D341Med (cell line): ENCODE results near the gene TRABD.

Experiments
- DNase-seq: peaks from one replicate; pipeline ENCODE4 v3.0.0; 2012; ENCODE audit warnings: low spot score

Gene TRABD

GRCh38 chr22:50175191-50175461 is 10.6 kb upstream of the TRABD start:
- no peak for DNase-seq

DNA sequence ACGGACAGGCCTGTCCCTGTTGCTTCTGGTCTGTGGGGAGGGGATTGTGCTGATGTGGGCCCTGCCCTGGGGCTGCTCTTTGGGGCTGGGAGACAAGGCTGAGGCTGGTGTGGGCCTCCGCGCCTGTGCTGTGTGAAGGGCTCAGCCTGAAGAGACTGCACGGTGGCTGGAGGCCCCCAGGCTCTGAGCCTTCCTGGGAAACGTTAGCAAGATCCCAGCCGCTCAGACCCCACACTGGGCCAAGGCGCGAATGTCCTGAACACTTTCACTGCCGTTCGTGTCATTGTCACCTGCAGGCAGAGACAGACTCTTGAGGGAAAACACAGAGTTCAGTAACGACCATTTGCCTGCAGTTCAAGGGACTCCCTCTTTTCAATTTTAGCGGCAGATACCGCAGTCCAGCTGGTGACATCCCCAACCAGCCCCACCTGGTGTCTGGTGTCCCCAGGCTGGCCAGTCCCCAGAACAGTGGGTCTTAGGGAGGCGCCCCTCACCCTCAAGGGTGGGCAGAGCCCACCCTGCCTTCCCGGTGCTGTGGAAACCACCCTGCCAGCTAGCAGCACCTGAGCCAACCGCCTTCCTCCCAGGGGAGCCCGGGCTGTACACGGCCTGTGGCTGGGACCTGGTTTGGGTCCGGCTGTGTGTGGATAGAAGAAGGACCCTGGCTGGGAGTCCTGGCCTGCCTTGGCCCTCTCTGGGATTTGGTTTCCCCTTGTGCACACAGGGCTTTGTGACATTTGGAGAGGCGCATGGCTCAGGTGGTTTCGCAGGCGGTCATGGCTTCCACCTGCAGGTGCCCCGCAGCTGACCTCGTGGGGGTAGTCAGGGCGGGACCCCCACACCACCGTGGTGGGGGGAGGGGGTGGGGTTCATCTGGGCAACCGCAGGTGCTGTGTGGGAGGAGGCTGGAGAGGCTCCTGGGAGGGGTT is 9.5 kb upstream of the TRABD start:
- DNase-seq = no peak

GRCh38 chr22:50176850-50177536 is 8.7 kb upstream of the TRABD start:
- no peak for DNase-seq

GRCh38 chr22:50177537-50178470 is 7.9 kb upstream of the TRABD start:
- DNase-seq = no peak

DNA sequence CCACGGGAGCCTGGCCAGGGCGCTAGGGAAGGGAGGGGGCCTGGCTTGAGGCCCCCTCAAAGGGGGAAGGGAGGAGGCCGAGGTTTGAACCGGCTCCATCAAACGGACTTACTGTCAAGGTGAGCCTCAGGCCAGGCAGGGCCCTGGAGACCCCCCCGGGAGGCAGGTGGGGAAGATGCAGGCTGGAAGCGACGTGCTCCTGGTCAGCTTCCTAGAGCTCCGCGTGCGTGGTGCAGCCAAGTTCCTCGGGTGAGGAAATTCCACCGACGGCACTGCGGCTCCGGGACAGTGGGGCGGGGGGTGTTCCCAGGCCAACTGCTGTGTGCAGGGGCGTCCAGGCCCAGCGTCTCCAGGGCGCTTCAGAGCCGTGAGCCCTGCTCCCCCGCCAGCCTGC is 7.2 kb upstream of the TRABD start:
- no peak for DNase-seq

- DNase-seq = no peak
Measured at GRCh38 chr22:50178871-50179869, 6.5 kb upstream of the TRABD start.

DNA sequence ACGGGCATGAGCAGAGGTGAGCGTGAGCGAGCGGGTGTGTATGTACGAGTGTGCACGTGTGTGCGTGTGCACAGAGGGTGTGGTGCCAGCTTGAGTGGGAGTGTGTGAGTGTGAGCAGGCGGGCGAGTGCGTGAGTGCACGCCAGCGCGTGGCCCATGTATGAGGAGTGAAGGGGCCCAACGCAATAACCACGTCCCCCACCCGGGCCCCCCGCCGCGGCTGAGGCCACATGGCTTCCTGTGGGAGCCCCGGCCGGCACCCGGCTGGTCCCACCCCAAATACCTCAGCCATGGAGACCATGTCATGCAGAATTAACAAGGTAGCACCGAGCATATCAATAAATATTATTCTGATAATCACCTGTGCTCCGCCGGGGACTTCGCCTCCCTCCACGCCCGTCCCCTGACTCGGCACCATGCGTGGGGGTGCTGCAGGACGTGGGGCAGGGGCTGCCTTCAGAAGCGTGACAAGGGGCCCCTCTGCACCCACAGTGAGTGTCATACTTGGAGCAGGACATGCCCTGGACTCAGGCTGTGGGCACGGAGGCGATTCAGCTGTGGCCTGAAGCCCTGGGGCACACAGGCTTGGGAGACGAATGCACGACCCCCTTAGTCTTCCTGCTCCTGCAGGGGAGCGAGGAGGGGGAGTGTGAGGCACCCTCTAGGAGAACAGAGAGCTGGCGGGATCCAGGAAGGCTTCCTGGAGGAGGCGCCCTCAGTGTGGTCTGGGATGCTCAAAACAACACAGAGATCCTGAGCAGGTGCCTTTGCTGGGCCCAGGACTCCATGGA is 5.6 kb upstream of the TRABD start:
- no peak for DNase-seq

DNA sequence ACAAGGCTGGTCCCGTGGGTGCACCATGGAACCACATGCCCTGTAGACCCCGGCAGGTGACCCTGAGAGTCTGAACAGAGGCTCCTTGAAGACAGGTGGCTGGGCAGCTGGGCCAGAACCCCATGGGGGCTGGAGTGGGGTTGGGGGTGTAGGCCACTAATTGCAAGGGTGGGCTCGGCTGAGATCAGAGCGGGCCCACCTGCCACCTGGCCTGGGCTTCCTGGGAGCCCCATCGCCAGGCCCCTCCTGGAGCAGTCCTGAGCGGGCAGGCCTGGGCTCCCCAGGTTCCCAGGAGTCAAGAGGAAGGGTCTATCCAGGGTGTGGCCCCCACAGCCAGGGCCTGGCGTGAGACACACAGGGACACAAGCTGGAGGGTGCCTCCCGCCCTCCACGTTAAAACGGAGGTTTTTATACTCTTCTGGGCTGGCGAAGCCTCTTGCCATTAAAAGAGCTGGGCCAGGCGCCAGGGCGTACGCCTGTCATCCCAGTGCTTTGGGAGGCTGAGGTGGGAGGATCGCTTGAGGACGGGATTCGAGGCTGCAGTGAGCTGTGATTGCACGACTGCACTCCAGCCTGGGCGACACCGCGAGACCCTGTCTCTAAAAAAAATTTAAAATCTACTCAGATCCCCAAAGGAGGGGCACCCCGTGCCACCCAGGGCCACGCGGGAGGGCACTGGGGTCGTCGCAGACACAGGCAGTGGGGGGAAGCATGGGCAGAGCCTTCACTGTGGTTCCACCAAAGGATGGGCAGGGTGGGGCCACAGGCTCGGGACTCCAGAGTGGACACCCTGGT is 4.8 kb upstream of the TRABD start:
- DNase-seq = no peak

DNA sequence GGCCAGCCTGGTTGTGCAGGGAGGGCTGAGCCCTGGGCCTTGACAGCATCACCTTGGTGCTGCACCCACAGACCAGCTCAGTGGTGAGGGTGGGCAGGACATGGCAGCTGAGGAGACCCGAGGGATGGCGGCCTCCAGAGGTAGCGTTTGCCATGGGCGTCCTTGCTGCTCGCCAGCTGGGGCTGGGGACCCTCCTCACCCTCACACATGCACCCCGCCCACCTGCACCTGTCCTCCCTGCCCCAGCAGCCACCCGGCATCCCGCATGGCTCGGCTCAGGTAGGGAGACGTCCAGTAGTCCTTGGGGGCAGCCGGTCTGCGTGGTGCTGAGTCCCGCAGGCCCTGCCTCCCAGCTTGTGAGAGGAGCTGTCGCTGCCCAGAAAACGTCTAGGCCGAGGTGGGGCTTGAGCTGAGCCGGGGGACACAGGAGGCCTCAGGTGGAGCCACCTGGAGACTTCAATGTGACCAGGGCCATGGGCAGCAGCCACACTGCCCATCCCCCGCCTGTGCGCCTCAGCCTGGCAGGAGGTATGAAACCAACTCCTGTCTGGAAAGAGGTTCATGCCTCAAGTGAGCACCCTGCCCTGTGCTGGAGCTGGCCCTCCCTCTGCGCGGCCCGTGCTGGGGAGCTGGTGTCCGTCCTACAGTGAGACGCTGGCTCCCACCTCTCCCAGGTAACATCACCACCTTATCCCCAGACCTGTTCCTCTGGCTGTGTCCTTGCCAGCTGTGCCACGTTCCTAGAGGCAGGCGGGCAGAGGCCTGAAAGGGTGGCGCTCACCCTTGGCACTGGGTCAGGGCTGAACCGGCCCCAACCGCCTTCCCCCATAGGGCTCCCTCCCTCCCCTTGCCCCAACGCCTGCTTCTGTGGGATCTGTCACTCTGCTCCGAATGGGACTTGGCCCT is 3.3 kb upstream of the TRABD start:
- no peak for DNase-seq

DNA sequence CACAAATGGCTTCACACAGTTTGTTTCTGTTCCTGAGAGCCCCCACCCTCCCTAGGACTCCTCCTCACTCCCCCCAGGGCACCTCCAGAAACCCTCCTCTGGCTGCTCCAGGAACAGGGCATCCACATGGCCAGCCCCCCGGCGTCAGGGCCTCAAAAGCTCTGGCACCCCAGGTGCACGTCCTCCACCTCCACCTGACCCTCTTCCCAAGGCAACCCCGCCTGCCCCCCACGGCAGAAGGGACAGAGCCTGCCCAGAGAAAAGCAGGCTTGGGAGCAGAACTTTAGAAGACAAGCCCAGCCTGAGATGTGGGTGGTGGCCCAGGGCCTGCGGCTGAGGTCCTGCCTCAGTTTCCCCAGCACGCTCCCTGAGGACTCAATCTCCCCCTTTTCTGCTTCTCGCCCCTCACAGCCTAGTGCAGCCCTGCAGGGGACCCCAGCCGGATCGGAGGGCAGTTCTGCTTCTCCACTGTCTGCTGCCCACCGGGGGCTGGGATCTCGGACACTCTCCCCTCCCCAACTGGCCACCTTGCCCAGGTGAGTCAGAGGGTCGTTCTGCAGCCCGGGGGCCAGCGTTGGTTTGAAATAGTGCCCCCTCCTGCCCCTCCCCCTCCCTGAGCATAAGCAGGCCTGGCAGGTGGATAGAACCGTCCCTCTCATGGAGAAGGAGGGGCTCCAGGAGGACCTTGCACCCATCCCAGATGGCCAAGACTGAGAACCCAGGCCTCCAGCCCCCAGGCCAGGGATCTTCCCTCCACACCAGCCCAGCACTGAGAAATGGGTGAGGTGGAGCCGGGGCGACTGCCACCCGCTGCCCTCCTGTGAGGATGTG is 2.4 kb upstream of the TRABD start:
- no peak for DNase-seq

- no peak for DNase-seq
Measured at GRCh38 chr22:50184004-50184901, 1.5 kb upstream of the TRABD start.

GRCh38 chr22:50184902-50185374 is 775 bp upstream of the TRABD start:
- DNase-seq = no peak

GRCh38 chr22:50186181-50186714 is 535 bp downstream of the TRABD start:
- DNase-seq = no peak

DNA sequence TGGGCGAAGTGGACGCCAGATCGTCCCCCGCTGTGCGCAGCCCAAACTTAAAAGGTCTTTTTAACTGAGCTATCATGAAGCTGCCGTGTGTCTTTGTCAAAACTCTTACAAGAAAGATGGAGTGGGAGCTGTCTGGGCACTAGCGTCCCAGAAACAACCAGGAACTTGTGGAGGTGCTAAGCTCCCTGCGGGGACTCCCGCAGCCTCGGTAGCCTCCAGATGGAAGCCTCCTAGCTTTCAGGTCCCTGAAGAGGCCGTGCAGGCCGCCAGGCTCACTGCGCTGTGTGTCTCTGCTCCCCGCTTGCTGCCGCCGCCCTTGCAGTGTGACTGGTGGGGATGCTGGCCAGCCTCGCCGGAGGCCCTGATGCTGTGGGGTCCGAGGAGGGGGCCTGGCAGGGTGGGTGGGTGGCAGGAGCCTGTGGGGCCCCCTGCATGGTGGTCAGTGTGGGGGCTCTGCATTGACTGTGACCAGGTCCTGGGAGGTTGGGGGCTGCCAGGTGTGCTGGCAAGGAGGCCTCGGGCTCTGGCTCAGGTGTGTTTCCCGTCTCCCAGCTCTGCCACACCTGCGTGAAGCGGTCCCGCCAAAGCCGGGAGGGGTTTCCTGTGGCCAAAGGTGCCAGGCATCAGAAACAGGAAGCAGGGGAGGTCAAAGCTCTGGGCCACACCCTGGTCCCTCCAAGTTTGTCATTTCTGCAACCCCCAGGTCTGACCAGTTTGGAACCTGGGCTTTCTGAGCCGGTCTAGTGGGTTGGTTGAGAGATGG is 1.2 kb downstream of the TRABD start:
- DNase-seq = no peak

GRCh38 chr22:50188356-50188755 is 2.6 kb downstream of the TRABD start:
- DNase-seq = no peak
